ENCODE measurements around the gene RARRES1.

RARRES1 gene

GRCh38 chr3:158713094-158713499, 19.2 kb downstream of the RARRES1 start:
- TF ChIP-seq CTCF (IDR thresholded peaks at IDR 0.05), result no peak

GRCh38 chr3:158712443-158712842, 19.8 kb downstream of the RARRES1 start:
- TF ChIP-seq CTCF (IDR thresholded peaks at IDR 0.05), result no peak

DNA sequence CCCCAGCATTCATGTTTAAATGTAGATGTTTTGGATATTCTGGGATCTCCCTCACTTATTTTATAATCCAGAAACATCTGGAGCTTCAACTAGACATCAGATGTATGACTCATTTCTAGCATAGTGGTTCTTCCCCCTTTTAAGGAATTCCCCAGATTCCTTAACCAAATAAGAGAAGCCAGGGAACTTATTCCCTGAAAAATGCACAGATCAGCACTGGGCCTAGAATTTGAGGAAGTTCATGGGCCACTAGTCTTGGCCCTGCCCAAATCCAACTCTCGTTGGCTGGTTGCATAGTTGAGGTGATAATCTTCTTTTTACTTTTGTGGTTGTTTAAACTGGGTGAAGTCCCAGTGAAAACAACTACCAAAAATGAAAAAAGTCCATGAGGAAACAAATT, 20.4 kb downstream of the RARRES1 start:
- no peak for TF ChIP-seq CTCF (IDR thresholded peaks at IDR 0.05)

GRCh38 chr3:158710601-158711000, 21.7 kb downstream of the RARRES1 start:
- no peak for TF ChIP-seq CTCF (IDR thresholded peaks at IDR 0.05)

GRCh38 chr3:158709666-158710083, 22.6 kb downstream of the RARRES1 start:
- TF ChIP-seq CTCF (IDR thresholded peaks at IDR 0.05), result no peak

- no peak for TF ChIP-seq CTCF (IDR thresholded peaks at IDR 0.05)
Measured at GRCh38 chr3:158703566-158703965, 28.7 kb downstream of the RARRES1 start.

- no peak for TF ChIP-seq CTCF (IDR thresholded peaks at IDR 0.05)
Measured at GRCh38 chr3:158702815-158703481, 29.3 kb downstream of the RARRES1 start.

Data from LNCAP (cell line).